NCI-H526 treated with DMSO at 0.1 percent for 48 hours (cell line): ENCODE results near the gene RAB11FIP5.
"Not testable (repeated sequence)": the region's sequence is repeated elsewhere in the genome, so short reads cannot be mapped to it uniquely, and the experiment has no call there.

ENCODE experiments used
- DNase-seq: peaks from one replicate; lab custom pipeline; 2025; lab: John Stamatoyannopoulos, UW

RAB11FIP5 gene

DNA sequence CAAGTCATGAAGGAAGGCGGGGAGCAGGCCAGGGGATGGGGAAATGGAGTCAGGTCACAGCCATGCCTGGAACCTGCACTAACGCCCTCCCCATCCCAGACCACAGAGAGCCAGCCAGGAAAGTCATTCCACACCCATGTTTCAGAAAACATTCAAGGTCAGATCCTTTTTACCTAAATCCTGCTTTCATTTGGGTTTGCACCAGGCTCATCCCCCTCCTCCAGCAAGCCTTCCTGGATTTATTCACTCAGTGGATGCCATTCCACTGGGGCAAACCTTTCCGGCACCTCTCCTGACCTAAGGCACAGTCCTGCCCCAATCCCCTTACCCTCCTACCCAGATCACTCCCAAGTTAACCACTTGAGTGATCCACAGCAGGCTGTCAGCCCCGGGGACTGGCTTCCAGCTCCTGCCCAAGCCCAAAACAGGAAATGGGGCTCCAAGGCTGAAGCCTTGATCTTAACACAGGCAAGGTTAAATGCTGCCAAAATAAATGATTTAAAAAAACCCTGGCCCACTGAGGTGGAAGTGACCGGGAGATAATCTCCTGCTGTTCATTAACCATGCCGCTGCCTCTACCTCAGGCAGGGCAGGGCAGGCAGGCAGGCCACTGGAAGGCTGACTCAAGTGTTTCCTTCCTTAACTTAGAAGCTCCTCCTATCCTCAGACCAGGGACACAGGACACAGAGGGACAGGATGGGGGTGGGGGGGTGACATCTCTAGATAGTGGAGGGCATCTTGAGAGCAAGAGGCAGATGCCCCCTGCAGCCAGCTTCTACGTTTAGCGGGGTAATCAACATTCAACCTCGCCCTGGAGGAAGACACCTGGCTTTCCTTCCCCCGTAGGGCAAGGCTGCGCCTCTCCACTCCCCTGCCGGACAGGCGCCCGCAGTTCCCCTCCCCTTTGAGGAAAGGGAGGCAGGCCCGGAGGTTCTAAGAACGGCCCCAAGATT lies 1.4 kb downstream of the RAB11FIP5 start:
- DNase-seq = no peak

GRCh38 chr2:73110168-73111072 lies 2.3 kb downstream of the RAB11FIP5 start:
- DNase-seq = no peak

DNA sequence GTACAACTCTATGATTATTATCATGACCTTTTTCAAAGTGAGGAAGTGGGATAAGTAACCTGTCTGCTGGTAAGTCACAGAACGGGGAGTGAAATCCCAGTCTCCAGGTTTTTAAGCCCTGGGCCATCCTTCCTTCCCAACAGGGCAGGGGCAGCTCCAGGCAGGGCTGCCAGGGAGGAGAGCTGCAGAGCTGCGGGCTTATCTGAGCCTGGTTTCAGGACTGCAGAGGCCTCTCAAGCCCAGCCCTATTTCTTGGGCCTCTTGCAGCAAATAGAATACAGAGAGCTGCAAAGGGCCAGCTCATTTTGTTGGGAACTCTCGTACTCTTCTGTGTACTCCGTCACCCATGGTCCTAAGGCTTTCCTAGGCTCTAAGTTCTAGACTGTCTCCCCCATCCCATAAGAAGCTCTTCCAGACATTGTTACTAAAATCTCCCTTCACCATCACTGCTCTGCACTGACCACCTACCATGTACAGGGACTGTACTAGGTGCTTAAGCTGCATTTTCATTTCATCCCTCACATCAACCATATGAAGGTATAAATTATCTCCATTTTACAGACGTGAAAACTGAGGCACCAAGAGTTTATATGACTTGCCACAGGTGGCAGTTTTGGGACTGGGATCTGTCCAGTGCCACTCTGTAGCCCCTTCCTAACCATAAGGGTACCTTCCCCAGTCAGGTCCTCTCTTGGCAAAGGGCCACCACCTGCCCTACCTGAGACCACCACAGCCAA lies 3.1 kb downstream of the RAB11FIP5 start:
- DNase-seq = no peak

- DNase-seq = no peak
Observed at GRCh38 chr2:73107211-73107926, 5.4 kb downstream of the RAB11FIP5 start.

DNA sequence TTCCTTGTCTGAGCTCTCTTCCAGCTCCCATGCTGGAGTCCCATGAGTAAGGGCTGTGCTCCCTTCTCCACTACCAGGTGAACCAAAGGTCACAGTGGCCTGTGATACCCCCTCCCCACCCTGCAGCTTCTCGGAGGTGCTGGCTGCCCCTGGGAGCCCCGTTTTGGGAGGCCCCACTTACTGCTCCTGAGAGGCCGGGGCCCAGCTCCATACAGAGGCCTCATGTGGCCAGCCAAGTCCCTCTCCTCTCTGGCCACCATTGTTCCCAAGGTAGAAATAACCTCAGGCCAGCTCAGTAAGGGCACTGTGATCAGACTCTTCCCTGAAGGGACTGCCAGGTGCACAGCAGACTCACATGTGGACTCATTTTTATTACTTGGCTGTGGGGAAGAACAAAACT lies 6.0 kb downstream of the RAB11FIP5 start:
- no peak for DNase-seq

- DNase-seq = no peak
Observed at GRCh38 chr2:73105511-73105971, 7.2 kb downstream of the RAB11FIP5 start.

DNA sequence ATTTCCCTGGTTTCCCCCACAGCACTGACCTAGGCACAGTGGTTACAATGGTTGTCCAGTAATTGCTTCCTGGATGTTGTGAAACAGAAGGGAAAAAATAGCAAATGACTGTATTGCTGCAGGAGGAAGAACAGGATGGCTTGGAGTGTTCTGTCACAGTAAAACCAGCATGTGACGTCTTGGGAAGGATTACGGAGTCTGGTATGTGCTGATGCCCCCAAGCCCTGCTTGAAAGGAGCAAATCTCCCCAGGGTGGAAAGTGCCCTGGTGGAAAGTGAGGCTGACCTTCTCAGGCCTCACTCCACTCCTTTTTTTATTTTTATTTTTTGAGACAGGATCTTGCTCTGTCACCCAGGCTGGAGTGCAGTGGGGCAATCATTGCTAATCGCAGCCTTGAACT lies 7.8 kb downstream of the RAB11FIP5 start:
- DNase-seq = no peak

GRCh38 chr2:73103018-73103542 lies 9.7 kb downstream of the RAB11FIP5 start:
- no peak for DNase-seq

GRCh38 chr2:73101626-73102256 lies 11.0 kb downstream of the RAB11FIP5 start:
- DNase-seq = no peak

GRCh38 chr2:73100956-73101355 lies 11.8 kb downstream of the RAB11FIP5 start:
- no peak for DNase-seq

- DNase-seq = no peak
Observed at GRCh38 chr2:73099486-73099885, 13.3 kb downstream of the RAB11FIP5 start.

DNA sequence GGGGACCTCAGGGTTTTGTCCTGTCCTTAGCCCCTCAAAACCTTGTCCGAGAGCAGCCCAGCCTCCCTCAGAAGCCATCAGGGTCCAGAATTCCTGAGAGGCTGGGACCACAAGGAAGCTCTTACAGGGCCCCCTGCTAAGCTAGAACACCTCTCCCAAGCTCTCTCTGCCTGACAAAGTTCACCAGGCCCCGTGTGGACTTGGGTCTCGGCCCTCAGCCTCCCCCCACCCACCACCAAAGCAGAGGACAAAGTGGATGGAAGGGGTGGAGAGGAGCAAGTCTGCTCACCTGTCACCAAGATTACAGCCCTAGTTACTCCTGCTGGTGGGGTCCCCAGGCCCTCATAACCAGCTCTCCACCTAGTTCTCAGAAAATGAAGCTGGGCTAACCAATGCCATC lies 16.8 kb downstream of the RAB11FIP5 start:
- DNase-seq = no peak

GRCh38 chr2:73093601-73094218 lies 19.0 kb downstream of the RAB11FIP5 start:
- DNase-seq = not testable (repeated sequence)

GRCh38 chr2:73092146-73092783 lies 20.5 kb downstream of the RAB11FIP5 start:
- no peak for DNase-seq

- DNase-seq = no peak
Observed at GRCh38 chr2:73091696-73092095, 21.1 kb downstream of the RAB11FIP5 start.

- DNase-seq = no peak
Observed at GRCh38 chr2:73091164-73091563, 21.6 kb downstream of the RAB11FIP5 start.

DNA sequence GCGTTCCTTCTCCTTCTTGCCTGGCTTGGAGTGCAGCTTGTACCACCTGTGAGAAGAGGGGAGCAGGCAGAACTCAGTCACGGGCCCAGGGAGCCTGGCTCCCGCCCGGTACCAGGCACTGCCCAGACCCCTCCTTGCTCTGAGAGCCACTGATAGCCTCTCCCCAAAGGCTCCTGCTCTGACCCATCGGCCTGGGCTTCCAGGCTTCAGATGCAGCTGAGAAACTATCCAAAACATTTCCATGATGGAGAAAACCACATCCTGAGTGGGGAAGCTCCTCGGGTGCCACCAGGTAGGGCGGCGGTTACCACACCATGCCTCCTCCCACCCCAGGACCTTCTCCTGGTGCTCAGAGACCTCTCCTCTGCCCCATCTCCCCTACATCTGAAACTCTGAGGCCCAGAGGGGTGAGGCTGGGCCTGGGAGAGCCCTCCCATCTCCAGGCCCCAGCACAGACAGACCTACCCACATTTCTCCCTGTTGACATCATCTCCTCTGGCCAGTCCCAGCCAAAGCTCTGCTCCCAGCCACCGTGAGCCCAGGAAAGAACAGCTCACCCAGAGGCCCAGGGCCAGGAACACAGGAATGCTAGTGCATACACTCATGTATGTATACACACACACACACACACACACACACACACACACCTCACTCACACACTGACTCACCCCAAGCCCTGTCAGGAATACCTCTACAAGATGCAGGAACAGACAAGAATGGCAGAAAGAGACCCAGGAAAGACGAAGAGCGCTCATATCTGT lies 23.3 kb downstream of the RAB11FIP5 start:
- DNase-seq = no peak

DNA sequence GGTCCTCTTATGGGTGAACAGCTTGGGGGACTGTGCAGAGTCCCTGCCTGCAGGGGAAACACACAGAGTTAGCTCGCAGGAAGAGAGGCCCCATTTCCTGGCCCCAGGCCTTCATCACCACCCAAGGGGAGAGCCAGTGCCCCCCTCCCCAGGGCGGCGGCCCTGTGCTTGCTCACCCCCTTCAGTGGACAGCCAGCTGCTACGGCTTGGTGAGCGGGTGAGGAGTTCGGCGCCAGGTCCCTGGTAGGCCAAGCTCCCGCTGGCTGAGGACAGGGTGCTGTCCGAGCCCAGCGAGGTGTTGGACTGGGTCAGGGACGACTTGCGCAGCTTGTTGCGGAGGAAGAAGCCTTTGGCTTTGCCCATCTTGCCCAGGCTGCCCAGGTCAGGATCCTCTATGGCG lies 24.0 kb downstream of the RAB11FIP5 start:
- no peak for DNase-seq

GRCh38 chr2:73088211-73088610 lies 24.5 kb downstream of the RAB11FIP5 start:
- no peak for DNase-seq
